ENCODE measurements around the gene SORCS1. TPM values are rescaled to one million over a fixed set of nuclear protein-coding genes. Genes with fewer than 3 reads are reported as not detected.

Gene SORCS1
- total RNA-seq, 1 donor from 2014 or later = 1.1 TPM

DNA sequence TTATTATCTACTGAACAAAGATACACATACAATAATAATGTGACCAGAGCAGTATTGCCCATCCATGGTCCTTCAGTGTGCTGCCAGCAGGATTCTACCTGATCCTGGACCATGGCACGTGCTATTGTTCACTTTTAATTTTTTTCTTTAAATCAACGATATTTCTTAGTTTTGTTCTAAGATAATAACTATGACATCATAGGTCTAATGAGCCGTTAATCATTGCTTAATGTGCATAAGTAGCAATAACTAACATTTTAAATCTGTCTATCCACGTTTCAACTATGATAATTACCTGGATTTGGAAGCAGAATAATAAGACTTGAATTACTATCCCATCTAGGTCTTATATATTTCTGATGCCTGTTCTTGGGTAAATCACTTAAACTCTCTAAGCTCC, 253.8 kb downstream of the SORCS1 start:
- H3K27ac Mint-ChIP-seq (ENCODE audit: unreplicated experiment) = no peak overlapping the region
- FAIRE-seq = no peak
- no peak overlapping the region for H3K4me3 Mint-ChIP-seq (ENCODE audit: unreplicated experiment)

DNA sequence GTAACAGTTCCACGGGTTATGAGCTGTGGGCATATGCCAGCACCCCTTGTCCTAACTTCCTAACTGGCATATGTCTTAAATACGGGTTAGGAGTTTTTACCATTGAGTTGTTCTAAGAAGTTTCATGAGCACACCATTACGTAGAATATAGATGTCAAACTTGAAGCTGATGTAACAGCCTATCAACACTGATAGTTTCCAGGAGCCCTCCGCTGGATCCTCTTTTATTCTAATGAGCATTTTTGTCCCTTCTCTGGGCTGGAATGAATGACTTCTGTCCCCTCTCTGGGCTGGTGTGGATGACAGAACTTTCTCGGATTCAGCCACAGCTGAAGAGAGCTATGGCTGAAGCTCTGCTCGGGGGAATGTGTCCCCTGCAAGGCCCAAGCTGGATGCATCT, 256.3 kb downstream of the SORCS1 start:
- H3K4me3 ChIP-seq (ENCODE audit: insufficient read depth, low read depth, low read length) = no peak overlapping the region
- no peaks in the 10 kb centered on the region for H4K20me1 ChIP-seq (ENCODE audit: insufficient read depth, low read length)
- FAIRE-seq (no peak), DNase-seq (ENCODE audit: low read depth) (no peak)
- Mint-ChIP-seq H3K9me3 (ENCODE audit: unreplicated experiment) (no peaks in the 10 kb centered on the region), H3K27ac (ENCODE audit: unreplicated experiment) (no peak overlapping the region), H3K27me3 (ENCODE audit: low read depth, unreplicated experiment) (no peaks in the 10 kb centered on the region), H3K36me3 (ENCODE audit: low read depth, unreplicated experiment) (no peaks in the 10 kb centered on the region), H3K4me3 (ENCODE audit: unreplicated experiment) (no peak overlapping the region), H3K4me1 (ENCODE audit: low read depth, unreplicated experiment) (no peaks in the 10 kb centered on the region)
- no peak overlapping the region for H3K9ac ChIP-seq (ENCODE audit: low read length)
- no peak overlapping the region for H3K4me2 ChIP-seq (ENCODE audit: low read length)
- H3K36me3 ChIP-seq (ENCODE audit: insufficient read depth, low read length) = no peaks in the 10 kb centered on the region
- peaks cover 4% of the 10 kb centered on the region for H3K9me3 ChIP-seq (ENCODE audit: insufficient read depth, low read depth, low read length)
- no peak for TF ChIP-seq EZH2 (IDR thresholded peaks at IDR 0.05; ENCODE audit: insufficient read depth, low read length)
- no peaks in the 10 kb centered on the region for H3K4me1 ChIP-seq (ENCODE audit: insufficient read depth, low read length)
- H2AFZ ChIP-seq (ENCODE audit: low read depth, low read length) = no peak overlapping the region
- H3K79me2 ChIP-seq (ENCODE audit: insufficient read depth, low read length) = no peaks in the 10 kb centered on the region
- H3K27me3 ChIP-seq (ENCODE audit: insufficient read depth, low read length) = no peaks in the 10 kb centered on the region
- H3K27ac ChIP-seq (ENCODE audit: low read depth, low read length) = no peak overlapping the region

More for the DNA sequence above, 253.8 kb downstream of the SORCS1 start:
- Histone ChIP-seq H3K36me3 (ENCODE audit: insufficient read depth, low read length) (no peaks in the 10 kb centered on the region), H3K79me2 (ENCODE audit: insufficient read depth, low read length) (no peaks in the 10 kb centered on the region), H3K27me3 (ENCODE audit: insufficient read depth, low read length) (no peaks in the 10 kb centered on the region), H3K9ac (ENCODE audit: low read length) (no peak overlapping the region), H4K20me1 (ENCODE audit: insufficient read depth, low read length) (no peaks in the 10 kb centered on the region), H3K4me1 (ENCODE audit: insufficient read depth, low read length) (no peaks in the 10 kb centered on the region), H2AFZ (ENCODE audit: low read depth, low read length) (no peak overlapping the region), H3K9me3 (ENCODE audit: insufficient read depth, low read depth, low read length) (peaks cover 4% of the 10 kb centered on the region), H3K4me3 (ENCODE audit: insufficient read depth, low read depth, low read length) (no peak overlapping the region), H3K27ac (ENCODE audit: low read depth, low read length) (no peak overlapping the region), H3K4me2 (ENCODE audit: low read length) (no peak overlapping the region)
- Mint-ChIP-seq H3K9me3 (ENCODE audit: unreplicated experiment) (no peaks in the 10 kb centered on the region), H3K4me1 (ENCODE audit: low read depth, unreplicated experiment) (no peaks in the 10 kb centered on the region), H3K36me3 (ENCODE audit: low read depth, unreplicated experiment) (no peaks in the 10 kb centered on the region), H3K27me3 (ENCODE audit: low read depth, unreplicated experiment) (no peaks in the 10 kb centered on the region)
- DNase-seq (ENCODE audit: low read depth) = no peak
- TF ChIP-seq, protein P1, sequence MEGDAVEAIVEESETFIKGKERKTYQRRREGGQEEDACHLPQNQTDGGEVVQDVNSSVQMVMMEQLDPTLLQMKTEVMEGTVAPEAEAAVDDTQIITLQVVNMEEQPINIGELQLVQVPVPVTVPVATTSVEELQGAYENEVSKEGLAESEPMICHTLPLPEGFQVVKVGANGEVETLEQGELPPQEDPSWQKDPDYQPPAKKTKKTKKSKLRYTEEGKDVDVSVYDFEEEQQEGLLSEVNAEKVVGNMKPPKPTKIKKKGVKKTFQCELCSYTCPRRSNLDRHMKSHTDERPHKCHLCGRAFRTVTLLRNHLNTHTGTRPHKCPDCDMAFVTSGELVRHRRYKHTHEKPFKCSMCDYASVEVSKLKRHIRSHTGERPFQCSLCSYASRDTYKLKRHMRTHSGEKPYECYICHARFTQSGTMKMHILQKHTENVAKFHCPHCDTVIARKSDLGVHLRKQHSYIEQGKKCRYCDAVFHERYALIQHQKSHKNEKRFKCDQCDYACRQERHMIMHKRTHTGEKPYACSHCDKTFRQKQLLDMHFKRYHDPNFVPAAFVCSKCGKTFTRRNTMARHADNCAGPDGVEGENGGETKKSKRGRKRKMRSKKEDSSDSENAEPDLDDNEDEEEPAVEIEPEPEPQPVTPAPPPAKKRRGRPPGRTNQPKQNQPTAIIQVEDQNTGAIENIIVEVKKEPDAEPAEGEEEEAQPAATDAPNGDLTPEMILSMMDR (IDR thresholded peaks at IDR 0.05; ENCODE audit: insufficient read depth, low read depth, low read length) = no peak
- no peak for TF ChIP-seq EZH2 (IDR thresholded peaks at IDR 0.05; ENCODE audit: insufficient read depth, low read length)

DNA sequence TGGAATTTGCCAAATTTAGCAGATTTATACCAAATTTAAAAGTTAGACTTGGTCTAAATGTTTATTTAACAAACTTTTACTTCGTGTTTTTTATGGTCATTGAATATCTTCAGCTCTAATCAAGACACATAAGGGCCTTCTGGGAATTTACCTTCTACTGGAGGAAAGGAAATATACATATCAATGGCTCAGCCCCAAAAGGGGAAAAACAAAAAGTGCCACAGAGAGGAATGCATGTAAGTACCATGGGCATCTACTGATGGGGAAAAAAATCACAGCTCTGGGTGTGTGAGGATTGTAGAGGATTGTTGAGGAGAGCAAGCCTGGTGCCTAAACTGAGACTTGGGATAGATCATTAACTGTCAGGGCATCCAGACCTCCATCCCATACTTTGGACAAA, 260.3 kb downstream of the SORCS1 start:
- H3K36me3 ChIP-seq (ENCODE audit: insufficient read depth, low read length) = no peaks in the 10 kb centered on the region
- H3K9ac ChIP-seq (ENCODE audit: low read length) = no peak overlapping the region
- Mint-ChIP-seq H3K9me3 (ENCODE audit: unreplicated experiment) (peaks cover 1% of the 10 kb centered on the region), H3K4me1 (ENCODE audit: low read depth, unreplicated experiment) (no peaks in the 10 kb centered on the region), H3K27me3 (ENCODE audit: low read depth, unreplicated experiment) (no peaks in the 10 kb centered on the region), H3K27ac (ENCODE audit: unreplicated experiment) (no peak overlapping the region), H3K36me3 (ENCODE audit: low read depth, unreplicated experiment) (no peaks in the 10 kb centered on the region), H3K4me3 (ENCODE audit: unreplicated experiment) (no peak overlapping the region)
- no peak for FAIRE-seq
- DNase-seq (ENCODE audit: low read depth) = no peak
- no peaks in the 10 kb centered on the region for H3K4me1 ChIP-seq (ENCODE audit: insufficient read depth, low read length)
- no peak overlapping the region for H2AFZ ChIP-seq (ENCODE audit: low read depth, low read length)
- H3K79me2 ChIP-seq (ENCODE audit: insufficient read depth, low read length) = no peaks in the 10 kb centered on the region
- no peak overlapping the region for H3K4me3 ChIP-seq (ENCODE audit: insufficient read depth, low read depth, low read length)
- TF ChIP-seq EZH2 (IDR thresholded peaks at IDR 0.05; ENCODE audit: insufficient read depth, low read length) = no peak
- TF ChIP-seq, protein P1 (IDR thresholded peaks at IDR 0.05; ENCODE audit: insufficient read depth, low read depth, low read length) = no peak
- H3K4me2 ChIP-seq (ENCODE audit: low read length) = no peak overlapping the region
- no peaks in the 10 kb centered on the region for H4K20me1 ChIP-seq (ENCODE audit: insufficient read depth, low read length)
- H3K27ac ChIP-seq (ENCODE audit: low read depth, low read length) = no peak overlapping the region
- H3K9me3 ChIP-seq (ENCODE audit: insufficient read depth, low read depth, low read length) = peaks cover 4% of the 10 kb centered on the region
- no peaks in the 10 kb centered on the region for H3K27me3 ChIP-seq (ENCODE audit: insufficient read depth, low read length)
